OCI-LY1 (cell line): ENCODE data around the gene KRTAP8-1.

Experiments
- H2AFZ ChIP-seq: fragments of 200-600 bp; sonication (generic), shearing (Covaris generic); 2 replicates; pipeline ENCODE4 v1.6.0; 2014; ENCODE audit warnings: antibody characterized with exemption, mild to moderate bottlenecking, low read length
- H3F3A ChIP-seq: fragments of 200-600 bp; sonication (generic), shearing (Covaris generic); 2 replicates; pipeline ENCODE4 v1.6.0; 2014; ENCODE audit warnings: mild to moderate bottlenecking, antibody characterized with exemption, low read length, moderate library complexity; ENCODE audit not compliant: insufficient read depth
- H3K27ac ChIP-seq: fragments of 200-600 bp; sonication (generic); 2 replicates; pipeline ENCODE4 v1.5.1; 2014; ENCODE audit warnings: low read length, mixed run types, mild to moderate bottlenecking, low read depth; ENCODE audit not compliant: poor library complexity, severe bottlenecking
- H3K27me3 ChIP-seq: fragments of 200-600 bp; sonication (generic); 2 replicates; pipeline ENCODE4 v1.6.0; 2014; ENCODE audit warnings: antibody characterized with exemption, mild to moderate bottlenecking, low read length, moderate library complexity; ENCODE audit not compliant: insufficient read depth
- H3K36me3 ChIP-seq: fragments of 200-600 bp; sonication (generic); 2 replicates; pipeline ENCODE4 v1.6.1; 2014; ENCODE audit warnings: mild to moderate bottlenecking, antibody characterized with exemption, low read length, moderate library complexity, mixed read lengths; ENCODE audit not compliant: insufficient read depth
- H3K4me1 ChIP-seq: fragments of 200-600 bp; sonication (generic); 2 replicates; pipeline ENCODE4 v1.5.1; 2014; ENCODE audit warnings: mild to moderate bottlenecking, low read length, moderate library complexity; ENCODE audit not compliant: insufficient read depth, severe bottlenecking
- H3K4me2 ChIP-seq: fragments of 200-600 bp; sonication (generic), shearing (Covaris generic); 2 replicates; pipeline ENCODE4 v1.6.1; 2014; ENCODE audit warnings: low read length
- H3K4me3 ChIP-seq: fragments of 200-600 bp; sonication (generic); 2 replicates; pipeline ENCODE4 v1.5.1; 2014; ENCODE audit warnings: low read length, low read depth, mild to moderate bottlenecking, mixed read lengths; ENCODE audit not compliant: poor library complexity, severe bottlenecking
- H3K79me2 ChIP-seq: fragments of 200-600 bp; shearing (Covaris generic); 2 replicates; pipeline ENCODE4 v1.6.1; 2016; ENCODE audit warnings: mixed run types, low read length, mixed read lengths; ENCODE audit not compliant: insufficient read depth
- H3K9ac ChIP-seq: fragments of 200-600 bp; sonication (generic), shearing (Covaris generic); 2 replicates; pipeline ENCODE4 v1.6.1; 2014; ENCODE audit warnings: mild to moderate bottlenecking, low read length, mixed read lengths
- H3K9me2 ChIP-seq: fragments of 200-600 bp; sonication (generic), shearing (Covaris generic); 2 replicates; pipeline ENCODE4 v1.6.1; 2014; ENCODE audit warnings: low read depth, mild to moderate bottlenecking, low read length, mixed read lengths
- H3K9me3 ChIP-seq: fragments of 200-600 bp; shearing (Covaris generic); 2 replicates; pipeline ENCODE4 v1.6.1; 2014; ENCODE audit warnings: low read length, mixed read lengths
- H4K20me1 ChIP-seq: fragments of 200-600 bp; sonication (generic), shearing (Covaris generic); 2 replicates; pipeline ENCODE4 v1.6.0; 2016; ENCODE audit warnings: mild to moderate bottlenecking, low read length; ENCODE audit not compliant: insufficient read depth
- EZH2 ChIP-seq: fragments of 200-600 bp; sonication (generic), shearing (Covaris generic); IDR thresholded peaks from 2 replicates; pipeline ENCODE4 v1.8.0; 2017; ENCODE audit warnings: borderline replicate concordance, mixed run types, mild to moderate bottlenecking, antibody characterized with exemption, low read length, moderate library complexity, mixed read lengths
- TF ChIP-seq, protein P1 (sequence below): fragments of 200-600 bp; sonication (generic), shearing (Covaris generic); IDR thresholded peaks from 2 replicates; pipeline ENCODE4 v1.5.1; 2017; ENCODE audit warnings: mild to moderate bottlenecking, antibody characterized with exemption, low read length, moderate library complexity, mixed read lengths

The KRTAP8-1 gene

DNA sequence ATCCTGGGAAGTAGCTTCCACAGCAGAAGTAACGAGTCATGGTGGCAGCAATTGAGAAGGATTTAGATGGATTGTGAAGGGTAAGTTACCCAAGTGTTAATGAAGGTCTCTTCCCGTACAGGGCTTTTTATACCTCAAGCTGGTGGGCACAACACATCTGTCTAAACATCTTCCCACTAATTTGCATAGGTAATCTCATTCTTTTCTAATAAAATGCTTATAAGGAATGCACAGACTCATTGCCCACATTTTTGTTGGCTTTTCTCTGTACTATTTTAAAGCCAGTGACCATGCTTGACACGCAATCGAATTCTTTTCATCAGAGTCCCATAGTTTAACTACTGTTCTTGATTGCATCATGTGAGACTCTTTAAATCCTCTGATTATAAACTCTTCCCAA is 16.6 kb upstream of the KRTAP8-1 start, which contains the start of gene KRTAP7-1:
Gene KRTAP7-1 (minus strand): TSS at position 101 of the 400 bp plus-strand sequence. CDS start 61 bp downstream, at position 40.
- Histone ChIP-seq H3K4me3 (no peak within 1 kb of the TSS), H3K9me3 (no peaks in the 10 kb centered on the region)
- TF ChIP-seq EZH2: no peak
- TF ChIP-seq, protein P1, sequence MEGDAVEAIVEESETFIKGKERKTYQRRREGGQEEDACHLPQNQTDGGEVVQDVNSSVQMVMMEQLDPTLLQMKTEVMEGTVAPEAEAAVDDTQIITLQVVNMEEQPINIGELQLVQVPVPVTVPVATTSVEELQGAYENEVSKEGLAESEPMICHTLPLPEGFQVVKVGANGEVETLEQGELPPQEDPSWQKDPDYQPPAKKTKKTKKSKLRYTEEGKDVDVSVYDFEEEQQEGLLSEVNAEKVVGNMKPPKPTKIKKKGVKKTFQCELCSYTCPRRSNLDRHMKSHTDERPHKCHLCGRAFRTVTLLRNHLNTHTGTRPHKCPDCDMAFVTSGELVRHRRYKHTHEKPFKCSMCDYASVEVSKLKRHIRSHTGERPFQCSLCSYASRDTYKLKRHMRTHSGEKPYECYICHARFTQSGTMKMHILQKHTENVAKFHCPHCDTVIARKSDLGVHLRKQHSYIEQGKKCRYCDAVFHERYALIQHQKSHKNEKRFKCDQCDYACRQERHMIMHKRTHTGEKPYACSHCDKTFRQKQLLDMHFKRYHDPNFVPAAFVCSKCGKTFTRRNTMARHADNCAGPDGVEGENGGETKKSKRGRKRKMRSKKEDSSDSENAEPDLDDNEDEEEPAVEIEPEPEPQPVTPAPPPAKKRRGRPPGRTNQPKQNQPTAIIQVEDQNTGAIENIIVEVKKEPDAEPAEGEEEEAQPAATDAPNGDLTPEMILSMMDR: no peak

DNA sequence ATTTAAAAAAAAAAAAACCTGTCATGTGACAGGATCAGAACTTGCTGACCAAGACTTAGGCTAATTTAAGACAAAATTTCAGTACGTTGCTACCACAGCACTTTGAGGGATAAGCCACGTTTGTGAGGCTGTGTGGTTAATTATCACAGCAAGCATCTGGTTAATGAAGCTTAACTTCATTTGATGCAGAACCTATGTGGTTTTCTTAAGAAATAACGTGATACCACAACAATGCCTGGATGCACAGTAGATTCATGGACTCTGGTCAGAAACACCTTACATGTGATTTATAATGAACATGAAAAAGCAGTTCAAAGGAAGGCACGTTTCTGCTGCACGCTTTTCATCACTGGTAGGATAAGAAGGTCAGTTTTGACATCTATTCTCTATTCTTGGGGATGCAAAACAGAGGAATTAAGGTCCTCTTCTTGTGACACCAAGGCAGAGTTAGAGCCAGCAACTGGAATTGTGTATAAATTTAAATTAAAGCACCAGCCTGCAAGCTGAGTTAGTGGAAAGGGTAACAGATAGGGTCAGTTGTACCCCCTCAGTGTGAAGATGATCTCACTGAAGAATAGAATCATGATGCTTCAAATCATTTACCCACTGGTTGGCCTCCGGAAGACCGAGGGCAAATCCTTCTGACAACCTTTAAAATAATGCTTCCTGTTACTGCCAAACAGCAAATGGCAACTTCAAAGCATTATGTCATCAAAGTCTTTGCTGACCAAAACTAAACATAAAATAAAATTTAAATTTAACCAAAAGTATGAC is 6.0 kb upstream of the KRTAP8-1 start:
- no peak overlapping the region for H3K9ac ChIP-seq
- H3K27me3 ChIP-seq: no peaks in the 10 kb centered on the region
- H2AFZ ChIP-seq: no peak overlapping the region
- no peak for TF ChIP-seq EZH2
- TF ChIP-seq, protein P1: no peak
- no peaks in the 10 kb centered on the region for H3K9me2 ChIP-seq
- no peaks in the 10 kb centered on the region for H3K9me3 ChIP-seq
- no peak overlapping the region for H3K4me2 ChIP-seq
- no peaks in the 10 kb centered on the region for H3K4me1 ChIP-seq
- H3K27ac ChIP-seq: no peak overlapping the region
- H3K4me3 ChIP-seq: no peak overlapping the region
- no peaks in the 10 kb centered on the region for H3F3A ChIP-seq
- no peaks in the 10 kb centered on the region for H3K79me2 ChIP-seq
- H4K20me1 ChIP-seq: no peaks in the 10 kb centered on the region
- H3K36me3 ChIP-seq: no peaks in the 10 kb centered on the region

More for the DNA sequence above, 16.6 kb upstream of the KRTAP8-1 start, which contains the start of gene KRTAP7-1:
- Histone ChIP-seq H3K36me3 (no peaks in the 10 kb centered on the region), H3K79me2 (no peaks in the 10 kb centered on the region), H3K27ac (no peak within 1 kb of the TSS), H3K9me2 (no peaks in the 10 kb centered on the region), H3F3A (no peaks in the 10 kb centered on the region), H3K27me3 (no peaks in the 10 kb centered on the region), H2AFZ (no peak within 1 kb of the TSS), H3K9ac (no peak within 1 kb of the TSS), H4K20me1 (no peaks in the 10 kb centered on the region), H3K4me1 (no peaks in the 10 kb centered on the region), H3K4me2 (no peak within 1 kb of the TSS)

DNA sequence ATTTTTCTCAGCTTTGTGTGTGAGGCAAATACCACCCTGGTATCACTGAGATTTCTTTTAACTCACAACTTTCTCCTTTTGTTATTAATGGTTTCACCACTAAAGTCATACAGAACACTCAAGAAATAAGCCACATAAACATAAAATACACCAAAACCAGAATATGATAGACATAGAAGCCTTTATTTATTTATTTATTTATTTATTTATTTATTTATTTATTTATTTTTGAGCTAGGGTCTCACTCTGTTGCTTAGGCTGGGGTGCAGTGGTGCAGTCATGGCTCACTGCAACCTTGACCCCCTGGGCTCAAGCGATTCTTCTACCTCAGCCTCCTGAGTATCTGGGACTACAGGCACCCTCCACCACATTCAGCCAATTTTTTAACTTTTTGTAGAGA is 12.5 kb downstream of the KRTAP8-1 start:
- H3K9me3 ChIP-seq: no peaks in the 10 kb centered on the region
- no peak overlapping the region for H3K4me3 ChIP-seq
- H3K9ac ChIP-seq: no peak overlapping the region
- no peaks in the 10 kb centered on the region for H3K9me2 ChIP-seq
- H3K4me2 ChIP-seq: no peak overlapping the region
- H4K20me1 ChIP-seq: no peaks in the 10 kb centered on the region
- no peak for TF ChIP-seq EZH2
- TF ChIP-seq, protein P1: no peak
- no peak overlapping the region for H3K27ac ChIP-seq
- H3K27me3 ChIP-seq: no peaks in the 10 kb centered on the region
- no peaks in the 10 kb centered on the region for H3K4me1 ChIP-seq
- H3F3A ChIP-seq: no peaks in the 10 kb centered on the region
- no peaks in the 10 kb centered on the region for H3K79me2 ChIP-seq
- no peaks in the 10 kb centered on the region for H3K36me3 ChIP-seq
- no peak overlapping the region for H2AFZ ChIP-seq
